NCI-H526 treated with DMSO at 0.1 percent for 48 hours (cell line): ENCODE data around the gene ATG10.
A peak's percentile ranks its signal among the peaks of the same experiment; 100 is the strongest.

Experiments
- DNase-seq: peaks from one replicate; lab custom pipeline; 2025; lab: John Stamatoyannopoulos, UW

The ATG10 gene

GRCh38 chr5:82164977-82165713 is 193.3 kb downstream of the ATG10 start:
- no peak for DNase-seq

GRCh38 chr5:82165740-82166530 is 194.1 kb downstream of the ATG10 start:
- DNase-seq = peak; percentile 59

- DNase-seq = no peak
These were observed 195.6 kb downstream of the ATG10 start for GRCh38 chr5:82167372-82167935.

GRCh38 chr5:82168294-82168693 is 196.5 kb downstream of the ATG10 start:
- no peak for DNase-seq

DNA sequence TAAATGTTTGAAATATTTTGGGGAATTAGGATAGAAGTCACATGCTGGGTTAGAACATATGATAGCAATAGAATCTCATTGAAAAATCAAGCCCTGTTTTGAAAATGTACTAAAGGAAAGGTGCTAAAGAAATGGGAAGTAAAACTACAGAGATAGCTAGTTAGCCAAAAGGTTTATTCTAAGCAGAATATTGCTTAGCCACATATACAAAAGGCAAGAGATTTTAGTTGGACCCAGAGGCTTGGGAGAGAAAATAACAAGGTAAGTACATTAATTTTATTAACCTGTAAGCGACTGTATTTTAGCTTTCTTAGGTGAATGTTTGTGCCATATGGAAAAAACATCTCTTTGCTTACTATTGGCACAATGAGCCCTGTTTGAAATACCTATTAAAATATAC is 198.1 kb downstream of the ATG10 start:
- no peak for DNase-seq

- DNase-seq = peak; percentile 2
These were observed 202.5 kb downstream of the ATG10 start for GRCh38 chr5:82174128-82174918.

GRCh38 chr5:82174919-82175219 is 203.0 kb downstream of the ATG10 start:
- DNase-seq = no peak

- DNase-seq = no peak
These were observed 204.4 kb downstream of the ATG10 start for GRCh38 chr5:82176115-82176814.

DNA sequence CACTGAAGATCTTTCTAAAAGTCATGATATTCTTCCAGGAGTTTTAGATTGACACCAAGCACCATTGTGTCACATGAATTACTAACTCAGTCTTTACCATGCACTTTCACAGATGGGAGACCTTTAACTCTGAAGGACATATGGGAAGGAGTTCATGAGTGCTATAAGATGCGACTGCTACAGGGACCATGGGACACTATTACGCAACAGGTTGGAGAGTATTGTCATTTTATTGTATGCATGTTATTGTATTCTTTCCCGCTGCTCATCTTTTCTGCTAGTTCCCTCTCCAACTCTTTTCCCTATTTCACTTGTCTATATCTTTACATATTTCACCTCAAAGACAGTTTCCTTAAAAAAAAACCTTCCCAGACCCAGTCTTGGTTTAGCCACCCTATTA is 206.6 kb downstream of the ATG10 start:
- DNase-seq = no peak

GRCh38 chr5:82182662-82183061 is 210.8 kb downstream of the ATG10 start:
- DNase-seq = no peak

- DNase-seq = no peak
These were observed 212.0 kb downstream of the ATG10 start for GRCh38 chr5:82183828-82184227.

DNA sequence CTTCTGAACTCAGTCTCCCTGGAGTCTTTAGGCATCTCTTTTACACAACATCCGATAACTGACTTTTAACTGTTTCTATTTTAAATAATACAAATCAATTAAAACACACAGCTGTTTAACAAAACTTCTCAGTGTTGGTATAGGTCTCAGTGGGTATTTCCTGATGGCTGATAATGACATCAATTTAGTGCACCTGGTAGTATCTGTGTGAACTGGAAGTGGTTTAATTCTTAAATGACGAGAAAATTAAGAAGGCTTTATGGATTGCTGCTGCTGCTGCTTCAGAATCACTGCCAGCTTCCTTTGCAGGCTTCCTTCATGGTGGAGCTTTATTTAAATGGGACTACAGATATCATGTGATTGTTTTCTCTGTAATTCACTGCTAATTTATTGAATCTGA is 214.0 kb downstream of the ATG10 start:
- DNase-seq = no peak

GRCh38 chr5:82197550-82197949 is 225.7 kb downstream of the ATG10 start:
- no peak for DNase-seq

DNA sequence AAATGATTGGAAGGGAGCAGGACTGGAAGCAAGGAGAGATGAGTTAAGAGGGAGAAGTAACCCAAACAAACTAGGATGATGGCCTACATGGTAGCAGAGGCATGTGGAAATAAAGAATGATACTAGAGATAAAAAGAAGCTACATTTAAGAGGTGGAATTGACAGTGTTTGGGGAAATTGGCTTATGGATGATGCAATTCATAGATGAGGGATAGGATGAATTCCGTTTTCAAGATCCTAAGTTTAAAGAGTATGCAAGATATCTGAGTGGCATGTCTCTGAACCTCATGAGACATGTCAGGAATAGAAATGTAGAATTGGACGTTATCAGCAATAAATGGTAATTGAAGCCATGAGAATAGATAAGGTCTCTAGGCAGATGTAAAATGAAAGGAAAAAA is 232.7 kb downstream of the ATG10 start:
- no peak for DNase-seq

DNA sequence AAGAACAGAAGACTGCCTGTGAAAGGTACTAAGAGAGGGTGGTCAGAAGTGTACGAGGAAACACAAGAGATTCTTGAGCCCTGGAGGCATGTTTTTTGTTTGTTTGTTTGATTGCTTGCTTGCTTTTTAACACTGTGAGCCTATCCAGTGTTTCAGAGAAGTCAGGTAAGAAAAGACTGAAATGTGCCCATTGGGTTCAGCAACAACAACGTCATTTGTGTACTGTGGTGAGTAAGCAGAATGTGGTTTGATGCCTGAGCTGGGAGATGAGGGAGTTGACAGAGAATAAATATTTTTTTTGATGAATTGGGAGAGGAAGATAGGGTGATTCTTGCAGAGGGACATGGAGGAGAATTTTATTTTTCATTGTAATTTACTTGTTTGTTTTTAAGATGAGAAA is 233.2 kb downstream of the ATG10 start:
- no peak for DNase-seq

DNA sequence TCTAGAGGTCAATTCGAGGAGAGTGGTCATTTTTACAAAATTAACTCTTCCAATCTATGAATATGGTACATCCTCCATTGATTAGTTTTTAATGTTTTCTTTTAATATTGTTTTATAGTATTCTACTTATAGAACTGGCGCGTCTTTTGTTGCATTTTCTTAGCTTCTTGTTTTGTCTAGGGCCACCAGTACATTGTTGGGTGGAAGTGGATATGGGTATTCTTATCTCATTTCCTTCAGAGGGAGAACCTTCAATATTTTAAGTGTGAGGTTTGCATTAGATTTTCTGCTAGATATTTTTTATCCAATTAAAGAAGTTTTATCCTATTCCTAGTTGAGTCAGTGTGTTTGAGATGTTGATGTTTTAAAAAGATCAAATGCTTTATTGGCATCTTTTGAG is 236.5 kb downstream of the ATG10 start:
- no peak for DNase-seq

DNA sequence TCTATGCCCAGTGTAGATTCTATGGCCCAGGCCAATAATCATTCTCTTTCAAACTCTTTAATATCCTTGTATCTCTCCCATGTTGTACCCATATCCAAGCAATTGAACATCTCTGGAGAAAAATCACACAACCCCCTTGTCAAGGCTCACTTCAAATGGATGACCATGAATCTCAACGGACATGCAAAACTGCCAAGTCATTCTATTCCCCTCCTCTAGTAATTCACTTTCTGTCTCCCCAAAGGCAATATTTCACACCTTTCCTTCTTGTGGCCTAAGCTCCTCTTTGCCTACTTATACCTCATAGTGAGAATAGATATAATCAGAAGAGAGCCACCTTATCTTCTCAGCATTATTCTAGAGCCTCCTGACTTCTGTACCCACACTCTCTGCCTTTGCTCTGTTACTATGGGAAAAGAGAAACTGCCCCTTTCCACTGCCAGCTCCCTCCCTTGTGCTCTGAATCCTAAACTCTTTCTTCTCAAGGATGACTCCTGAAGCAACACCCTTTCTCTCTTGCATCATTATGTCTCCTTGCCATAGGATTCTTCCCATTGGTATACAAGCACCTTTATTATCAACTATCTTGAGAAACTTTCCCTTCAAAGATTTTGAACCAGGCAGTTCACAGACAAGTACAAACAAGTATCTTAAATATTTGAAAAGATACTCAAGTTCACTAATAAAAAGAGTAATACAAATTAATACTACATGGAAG is 240.2 kb downstream of the ATG10 start:
- no peak for DNase-seq

DNA sequence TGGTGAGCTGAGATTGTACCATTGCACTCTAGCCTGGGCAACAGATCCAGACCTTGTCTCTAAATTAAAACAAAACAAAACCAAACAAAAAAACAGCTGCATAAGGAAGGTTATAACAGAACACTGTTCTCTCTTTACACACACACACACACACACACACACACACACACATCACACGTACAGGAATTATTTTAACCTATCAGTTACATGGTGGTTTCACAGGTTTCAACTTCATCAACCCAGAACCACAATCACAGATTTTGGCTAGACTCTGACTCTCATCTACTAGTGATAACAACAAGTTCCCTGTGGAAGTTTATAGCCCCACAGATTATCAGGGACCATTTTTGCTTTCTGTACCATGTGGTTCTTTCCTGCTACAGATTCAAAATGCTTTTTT is 246.1 kb downstream of the ATG10 start:
- no peak for DNase-seq

- no peak for DNase-seq
These were observed 246.7 kb downstream of the ATG10 start for GRCh38 chr5:82218374-82219156.

DNA sequence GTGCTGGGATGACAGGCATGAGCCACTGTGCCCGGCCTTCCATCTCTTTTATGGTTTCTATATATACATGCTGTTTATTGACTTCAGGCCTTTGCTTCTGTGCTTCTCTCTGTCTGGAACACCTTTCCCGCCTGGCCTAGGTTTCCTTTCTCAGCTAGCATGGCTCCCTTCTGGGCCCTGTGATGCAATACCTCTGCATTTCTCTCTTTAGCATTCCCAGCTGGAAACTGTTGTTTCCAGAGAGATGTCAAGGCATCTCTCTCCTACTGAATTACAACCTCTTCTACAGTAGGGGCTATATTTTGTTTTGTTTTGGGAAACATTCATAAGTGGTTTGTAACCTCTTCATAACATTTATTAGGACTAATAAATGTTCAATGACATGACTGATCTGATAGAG is 249.2 kb downstream of the ATG10 start:
- DNase-seq = no peak
